PC-9 (cell line): ENCODE measurements around the gene C4B. TPM values are rescaled to one million over a fixed set of nuclear protein-coding genes. Genes with fewer than 3 reads are reported as not detected.

ENCODE experiments used
- BruUV-seq: library from RNA; stranded (reverse); fragments of 400-500 nt; replicated peaks from 2 replicates; lab custom pipeline; 2021; lab: Mats Ljungman, UMichigan
- CTCF ChIA-PET: fragments of 300-600 bp; sonication (Branson Sonifier 250); formaldehyde crosslinking; loops from one replicate; lab custom pipeline; 2022; ENCODE audit warnings: antibody characterized with exemption; lab: Charles Lee
- POLR2A ChIA-PET: fragments of 300-600 bp; sonication (Branson Sonifier 250); formaldehyde crosslinking; loops from one replicate; lab custom pipeline; 2022; ENCODE audit warnings: antibody characterized with exemption; ENCODE audit not compliant: unreplicated experiment; lab: Charles Lee
- DNase-seq, 2 experiments: peaks; one replicate each; pipeline versions ENCODE4 v3.0.0 to v3.0.0-alpha.2; 2015 to 2022; ENCODE audit warnings: mixed read lengths in 1 of 2
- H2AFZ ChIP-seq: fragments of 200-600 bp; sonication (generic); 2 replicates; pipeline ENCODE4 v1.8.1; 2017; ENCODE audit warnings: antibody characterized with exemption
- H3F3A ChIP-seq: fragments of 200-600 bp; sonication (generic); 2 replicates; pipeline ENCODE4 v1.8.1; 2017; ENCODE audit warnings: antibody characterized with exemption, mild to moderate bottlenecking, low read depth; ENCODE audit not compliant: insufficient read depth
- H3K27ac ChIP-seq: fragments of 200-600 bp; sonication (generic); 2 replicates; pipeline ENCODE4 v1.6.1; 2016; ENCODE audit warnings: mixed run types
- H3K27me3 ChIP-seq: fragments of 200-600 bp; sonication (generic); 2 replicates; pipeline ENCODE4 v1.6.1; 2016; ENCODE audit warnings: low read depth, mixed run types; ENCODE audit not compliant: insufficient read depth
- H3K36me3 ChIP-seq: fragments of 200-600 bp; sonication (generic); 2 replicates; pipeline ENCODE4 v1.6.1; 2016; ENCODE audit warnings: low read depth, mixed run types
- H3K4me1 ChIP-seq: fragments of 200-600 bp; sonication (generic); replicated peaks from 2 replicates; pipeline ENCODE4 v1.6.1; 2016; ENCODE audit warnings: mixed run types; ENCODE audit not compliant: insufficient read depth
- H3K4me2 ChIP-seq: fragments of 200-600 bp; sonication (generic); 2 replicates; pipeline ENCODE4 v1.6.1; 2017; ENCODE audit warnings: mixed run types
- H3K4me3 ChIP-seq: fragments of 200-600 bp; sonication (generic); 2 replicates; pipeline ENCODE4 v1.6.1; 2016; ENCODE audit warnings: mixed run types
- H3K79me2 ChIP-seq: fragments of 200-600 bp; sonication (generic); 2 replicates; pipeline ENCODE4 v1.6.1; 2017; ENCODE audit warnings: low read depth, mixed run types
- H3K9me2 ChIP-seq: fragments of 200-600 bp; sonication (generic); 2 replicates; pipeline ENCODE4 v1.8.1; 2017; ENCODE audit warnings: mild to moderate bottlenecking; ENCODE audit not compliant: insufficient read depth
- H3K9me3 ChIP-seq: fragments of 200-600 bp; sonication (generic); 2 replicates; pipeline ENCODE4 v1.8.1; 2016; ENCODE audit warnings: low read depth; ENCODE audit not compliant: insufficient read depth
- H4K20me1 ChIP-seq: fragments of 200-600 bp; sonication (generic); 2 replicates; pipeline ENCODE4 v1.8.1; 2017; ENCODE audit not compliant: insufficient read depth
- CTCF ChIP-seq: fragments of 200-600 bp; sonication (generic); conservative IDR thresholded peaks from 2 replicates; pipeline ENCODE4 v1.6.1; 2017; ENCODE audit warnings: mixed run types, antibody characterized with exemption, mild to moderate bottlenecking, moderate library complexity
- EZH2 ChIP-seq: fragments of 200-600 bp; sonication (generic); IDR thresholded peaks from 2 replicates; pipeline ENCODE4 v1.8.0; 2017; ENCODE audit warnings: antibody characterized with exemption, low read depth
- intact Hi-C: fragments of 100-400 bp; cut with micrococcal nuclease; formaldehyde crosslinking; loops from one replicate; pipeline ENCODE4 v1.10.0; 2022; ENCODE audit not compliant: unreplicated experiment
- total RNA-seq: library from RNA; stranded (reverse); gene quantifications from 2 replicates; pipeline ENCODE4 v1.2.3, GENCODE V29; 2021

The C4B gene
- total RNA-seq, 1 experiment from 2014 or later, result 8.3 TPM

- BruUV-seq, result TSS peak; percentile 18
- ChIA-PET POLR2A (interaction anchor here (0.5 kb wide), 1 partner anchor 48 kb away, joined by 8 read pairs; the partner anchor contains the start of gene ATF6B), CTCF (interaction anchor here (0.6 to 0.8 kb wide), 2 partner anchors 35 to 39 kb away, joined by 3 read pairs; no protein-coding TSS in a partner anchor)
- no peaks in the 10 kb centered on the region for H4K20me1 ChIP-seq
- TF ChIP-seq CTCF, result no peak
- no peak for TF ChIP-seq EZH2
- H3F3A ChIP-seq, result peaks cover 54% of the 10 kb centered on the region
- H3K4me1 ChIP-seq, result peaks cover 87% of the 10 kb centered on the region
- H3K4me2 ChIP-seq, result peak overlapping the region; percentile 62
- peak; percentile 48 to 63 for DNase-seq
- H2AFZ ChIP-seq, result no peak overlapping the region
- H3K36me3 ChIP-seq, result no peaks in the 10 kb centered on the region
- H3K4me3 ChIP-seq, result no peak overlapping the region
- H3K27me3 ChIP-seq, result no peaks in the 10 kb centered on the region
- H3K27ac ChIP-seq, result peak overlapping the region; percentile 38; the same call in 1 of the 2 replicates
- H3K9me2 ChIP-seq, result no peaks in the 10 kb centered on the region
- intact Hi-C loops, result loop anchor here (2.0 kb wide), 1 partner anchor 33 kb away; no protein-coding TSS in a partner anchor
- H3K79me2 ChIP-seq, result no peaks in the 10 kb centered on the region
- H3K9me3 ChIP-seq, result no peaks in the 10 kb centered on the region
These were observed 65.1 kb downstream of the C4B start for GRCh38 chr6:32079566-32080290.

- CTCF ChIA-PET, result interaction anchor here (0.6 kb wide), 1 partner anchor 729 kb away, joined by 3 read pairs; no protein-coding TSS in a partner anchor
- Histone ChIP-seq H3K27me3 (no peaks in the 10 kb centered on the region), H3K36me3 (no peaks in the 10 kb centered on the region), H2AFZ (no peak overlapping the region), H3F3A (peaks cover 44% of the 10 kb centered on the region), H3K4me1 (peaks cover 91% of the 10 kb centered on the region), H3K9me3 (no peaks in the 10 kb centered on the region), H3K27ac (no peak overlapping the region), H3K9me2 (no peaks in the 10 kb centered on the region), H4K20me1 (no peaks in the 10 kb centered on the region), H3K4me3 (no peak overlapping the region), H3K4me2 (peak overlapping the region; percentile 71; the same call in 1 of the 2 replicates), H3K79me2 (no peaks in the 10 kb centered on the region)
- peak in 1 of 2 experiments; percentile 66 for DNase-seq
- intact Hi-C loops, result no loop called here
- POLR2A ChIA-PET, result no interaction called here
- TF ChIP-seq CTCF (no peak), EZH2 (no peak)
- BruUV-seq, result no TSS peak
These were observed 66.8 kb downstream of the C4B start for GRCh38 chr6:32081168-32081990.

- Histone ChIP-seq H3K9me3 (no peaks in the 10 kb centered on the region), H3K9me2 (no peaks in the 10 kb centered on the region), H3F3A (peaks cover 36% of the 10 kb centered on the region), H3K27ac (peak overlapping the region; percentile 38), H3K4me3 (no peak overlapping the region), H3K79me2 (no peaks in the 10 kb centered on the region), H3K27me3 (no peaks in the 10 kb centered on the region), H3K4me2 (peak overlapping the region; percentile 71), H3K4me1 (peaks cover 88% of the 10 kb centered on the region), H4K20me1 (no peaks in the 10 kb centered on the region), H3K36me3 (no peaks in the 10 kb centered on the region), H2AFZ (no peak overlapping the region; the same call in 1 of the 2 replicates)
- intact Hi-C loops, result no loop called here
- DNase-seq, result no peak
- ChIA-PET POLR2A (interaction anchor here (0.5 to 1.0 kb wide), 4 partner anchors 108 to 418 kb away, joined by 3 to 17 read pairs (median 4); partner anchors contain the start of genes GPANK1 and PBX2), CTCF (no interaction called here)
- TF ChIP-seq CTCF (no peak), EZH2 (no peak)
- BruUV-seq, result no TSS peak
These were observed 67.9 kb downstream of the C4B start for GRCh38 chr6:32082478-32082877.
